Esophagus mucosa (tissue), 1 donor: ENCODE results near the gene FBXO3. TPM values are rescaled to one million over a fixed set of nuclear protein-coding genes. Genes with fewer than 3 reads are reported as not detected.
"Not testable (repeated sequence)": the region's sequence is repeated elsewhere in the genome, so short reads cannot be mapped to it uniquely, and the experiment has no call there.

Experiments used
- ATAC-seq: fragments of 200-7000 bp; cut with Tn5 transposase; one replicate; pipeline ENCODE4 v1.9.1; 2020
- total RNA-seq: library from RNA; stranded (reverse); gene quantifications from one replicate; pipeline ENCODE4 v1.2.4, GENCODE V29; 2023
- donor health status: DM: yes; HTN: yes; CAD: no.

Gene FBXO3
- total RNA-seq, 1 donor from 2014 or later: 23.8 TPM

DNA sequence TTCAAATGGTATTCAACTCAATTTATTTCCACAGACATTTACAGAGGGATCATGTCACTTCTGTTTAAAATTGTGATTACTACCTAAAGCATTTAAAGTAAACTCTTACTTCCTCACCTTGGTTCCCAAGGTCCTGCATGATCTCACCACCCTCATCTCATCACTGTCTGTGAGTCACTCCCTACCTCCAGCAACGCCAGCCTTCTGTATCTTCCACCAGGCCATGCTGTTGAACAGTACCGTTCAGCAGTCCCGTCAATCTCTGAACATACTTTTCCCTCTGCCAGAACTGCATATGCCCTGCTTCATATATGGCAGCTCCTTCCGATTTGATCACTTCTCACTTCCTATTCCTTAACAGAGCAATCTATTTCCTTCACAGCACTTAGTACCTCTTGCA lies 2.0 kb downstream of the FBXO3 start:
- ATAC-seq: peak; percentile 67

DNA sequence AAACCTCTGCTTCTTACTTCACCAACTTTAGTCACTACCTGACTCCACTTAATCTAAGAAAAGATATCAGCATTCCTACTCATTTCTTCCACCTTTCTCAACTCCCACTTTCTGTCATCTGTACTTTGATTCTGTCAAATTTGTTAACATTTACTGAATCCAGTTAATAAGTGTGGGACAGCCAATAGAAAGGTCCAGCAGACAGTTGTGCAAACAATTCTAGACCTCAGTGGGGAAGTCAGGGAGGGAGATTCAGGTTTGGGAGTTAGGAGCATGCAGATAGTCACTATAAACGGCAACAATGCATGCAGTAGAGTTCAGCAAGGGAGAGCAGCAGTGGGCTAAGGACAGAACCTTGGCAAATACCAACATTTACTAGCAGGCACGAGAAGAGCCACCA lies 4.1 kb downstream of the FBXO3 start:
- no peak for ATAC-seq

DNA sequence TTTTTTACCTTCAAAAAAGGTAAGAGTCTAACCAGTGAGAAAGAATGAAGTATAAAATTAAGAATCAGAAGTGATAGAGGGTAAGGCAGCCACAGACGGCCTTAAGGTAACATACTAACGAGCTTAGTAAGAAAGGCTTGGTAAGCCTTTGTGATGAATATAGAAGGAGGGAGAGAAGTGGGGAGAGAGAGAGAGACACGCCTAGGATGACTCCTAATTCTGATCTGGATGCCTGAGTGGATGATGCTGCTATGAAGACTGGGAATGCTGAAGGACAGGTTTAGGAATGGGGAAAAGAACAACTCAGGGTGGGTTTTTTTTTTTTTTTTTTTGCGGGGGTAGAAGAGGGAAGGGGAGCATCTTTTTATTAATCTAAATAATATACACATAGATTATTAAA lies 4.8 kb downstream of the FBXO3 start:
- peak; percentile 72 for ATAC-seq

DNA sequence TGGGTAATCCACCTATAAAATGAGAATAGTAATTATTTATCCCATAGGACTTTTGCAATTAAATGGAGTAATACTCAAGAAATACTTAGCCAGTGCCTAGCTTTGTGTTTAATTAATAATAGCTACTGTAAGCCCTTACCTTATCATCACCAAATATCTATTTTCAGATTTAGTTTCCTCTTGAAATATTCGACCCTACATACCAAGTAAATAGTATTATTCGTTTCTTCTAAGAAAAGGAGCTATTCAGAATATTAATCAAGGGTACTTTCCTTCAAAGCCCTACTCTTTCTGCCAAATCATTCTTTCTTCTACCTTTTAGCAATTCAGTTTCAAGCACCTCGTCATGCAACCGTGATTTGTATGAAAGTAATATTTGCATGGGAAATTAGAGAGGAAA lies 6.7 kb downstream of the FBXO3 start:
- no peak for ATAC-seq

DNA sequence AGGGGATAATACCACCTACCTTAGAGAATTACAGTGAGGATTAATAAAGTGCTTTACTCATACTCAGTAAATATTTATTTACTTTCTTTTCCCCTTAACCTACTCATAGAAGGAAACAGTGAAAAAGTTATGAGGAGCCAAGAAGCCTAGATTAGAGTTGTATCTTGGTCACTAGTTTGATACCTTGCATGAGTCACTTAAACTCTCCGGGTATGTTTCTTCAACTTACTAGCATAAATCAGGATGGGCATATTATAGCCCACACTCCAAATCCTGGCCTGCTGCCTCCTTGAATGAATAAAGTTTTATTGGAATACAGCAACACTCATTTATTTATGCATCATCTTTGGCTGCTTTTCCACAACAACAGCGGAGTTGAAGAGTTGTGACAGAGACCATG lies 8.2 kb downstream of the FBXO3 start:
- no peak for ATAC-seq

DNA sequence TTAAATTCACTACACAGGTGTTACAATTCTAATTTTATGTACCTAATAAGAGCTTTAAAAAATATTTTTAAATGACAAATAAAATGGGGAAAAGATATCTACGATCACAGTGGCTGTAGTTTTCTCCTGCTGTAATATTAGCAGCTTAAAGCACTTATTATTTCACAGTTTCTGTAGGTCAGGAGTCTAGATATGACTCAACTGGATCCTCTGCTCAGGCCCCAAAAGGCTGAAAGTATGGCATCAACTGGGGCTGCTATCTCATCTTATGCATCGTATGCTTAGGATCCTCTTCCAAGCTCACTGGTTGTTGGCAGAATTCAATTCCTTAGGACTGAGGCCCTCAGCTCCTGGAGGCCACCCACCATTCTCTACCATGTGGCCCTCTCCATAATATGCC lies 12.8 kb downstream of the FBXO3 start:
- ATAC-seq: no peak

DNA sequence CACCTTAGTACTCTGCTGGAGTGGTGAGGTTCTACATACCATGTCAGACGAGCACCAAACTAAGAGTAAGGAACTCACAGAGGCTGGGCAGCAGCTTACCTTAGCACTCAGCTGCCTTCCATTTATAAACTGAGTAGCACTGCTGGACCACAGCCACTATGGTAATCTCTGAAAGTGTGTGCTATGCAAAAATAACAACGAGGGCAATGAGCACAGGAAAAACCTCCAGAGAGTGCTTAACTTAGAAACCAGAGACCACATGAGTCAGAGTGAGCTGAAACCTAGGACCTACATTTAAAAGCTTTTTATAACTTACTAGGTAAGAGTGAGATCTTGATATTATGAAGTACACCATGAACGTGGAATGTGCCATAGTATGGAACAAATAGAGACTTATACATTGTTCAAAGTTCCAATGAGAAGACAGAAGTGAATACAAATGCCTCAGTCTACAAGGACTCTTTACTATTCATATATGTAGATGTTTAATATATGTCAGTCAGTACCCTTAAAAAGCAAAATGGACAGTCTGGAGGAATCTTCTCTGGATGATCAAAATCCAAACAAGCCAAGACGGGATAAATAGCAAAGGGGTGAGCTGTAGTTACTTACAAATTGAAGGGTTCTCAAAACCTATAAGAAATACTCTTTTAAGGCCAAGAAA lies 20.9 kb downstream of the FBXO3 start:
- ATAC-seq: no peak

DNA sequence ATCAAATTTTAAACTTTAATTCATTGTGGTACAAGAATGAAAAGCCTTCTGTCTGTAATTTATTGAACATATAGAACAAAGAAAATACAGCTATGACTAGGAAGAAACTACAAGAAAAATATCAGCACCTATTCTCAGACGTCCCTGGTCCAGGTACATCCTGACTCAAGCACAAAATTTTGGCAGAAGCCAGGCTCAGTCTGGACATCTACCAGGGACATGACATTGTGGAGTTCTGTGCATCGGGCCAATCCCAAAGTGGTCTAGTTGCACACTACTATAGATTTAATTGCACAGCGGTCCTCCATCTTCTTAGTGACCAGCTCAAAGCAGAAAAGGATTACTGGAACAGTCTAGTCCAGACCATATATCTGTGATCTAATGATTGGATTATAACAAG lies 22.4 kb downstream of the FBXO3 start:
- ATAC-seq: no peak

DNA sequence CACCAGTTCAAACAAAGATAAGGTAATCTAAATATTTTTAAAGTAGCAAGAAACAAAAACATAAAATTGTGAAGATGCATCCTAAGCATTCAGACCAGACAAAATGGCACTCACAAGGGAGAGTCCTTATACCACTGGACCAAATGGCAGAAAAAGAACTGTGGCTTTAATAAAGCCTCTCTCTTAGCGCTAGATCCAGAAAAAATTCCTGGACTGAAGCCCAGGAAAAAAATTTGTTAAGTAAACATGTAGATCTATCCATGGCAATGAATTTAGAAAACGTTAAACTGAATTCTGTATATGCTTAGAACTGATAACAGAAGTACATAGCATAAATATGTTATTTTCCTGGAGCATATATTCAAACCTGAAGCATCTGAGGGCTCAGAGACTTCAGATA lies 26.3 kb downstream of the FBXO3 start:
- ATAC-seq: no peak

DNA sequence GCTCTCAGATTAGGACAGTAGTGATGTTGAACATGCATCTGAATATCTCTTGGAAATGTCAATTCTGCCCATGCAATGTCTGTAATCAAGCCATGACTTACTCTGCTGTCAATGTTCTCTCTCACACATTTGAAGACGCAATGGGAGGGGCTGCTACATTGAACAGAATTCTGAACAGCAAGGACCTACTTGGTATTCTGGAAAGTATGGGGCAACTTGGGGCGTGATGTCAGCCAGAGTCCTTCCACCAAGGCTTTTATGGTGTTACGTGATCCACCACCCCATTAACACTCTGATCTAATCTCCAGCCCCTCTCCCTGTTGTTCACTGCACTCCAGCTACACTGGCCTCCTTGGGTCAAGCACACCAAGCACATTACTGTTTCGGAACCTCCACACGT lies 31.0 kb downstream of the FBXO3 start:
- ATAC-seq: no peak

DNA sequence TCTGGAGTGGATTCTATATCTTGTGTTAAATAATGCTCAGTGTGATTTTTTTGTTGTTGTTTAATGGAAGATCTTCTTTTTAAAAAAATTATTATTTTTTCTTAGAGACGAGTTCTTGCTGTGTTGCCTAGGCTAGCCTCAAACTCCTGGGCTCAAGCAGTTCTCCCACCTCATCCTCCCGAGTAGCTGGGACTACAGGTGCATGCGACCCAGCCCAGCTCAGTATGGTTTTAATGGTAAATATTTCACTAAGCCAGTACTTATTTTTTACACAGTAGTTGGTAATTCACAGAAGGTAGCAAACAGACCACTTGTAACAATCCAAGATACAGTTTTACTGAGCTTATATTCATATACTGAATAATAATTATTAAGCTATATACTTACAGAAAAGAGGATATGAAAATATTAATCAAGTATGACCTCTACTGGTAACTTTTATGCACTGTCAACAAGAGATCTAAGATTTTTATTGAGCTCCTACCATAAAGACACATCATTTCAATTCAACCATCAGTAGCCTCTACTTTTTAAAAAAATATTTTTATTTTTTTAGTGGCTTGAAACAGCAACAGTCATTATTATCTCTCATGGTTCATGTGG lies 32.0 kb downstream of the FBXO3 start:
- ATAC-seq: peak; percentile 64

DNA sequence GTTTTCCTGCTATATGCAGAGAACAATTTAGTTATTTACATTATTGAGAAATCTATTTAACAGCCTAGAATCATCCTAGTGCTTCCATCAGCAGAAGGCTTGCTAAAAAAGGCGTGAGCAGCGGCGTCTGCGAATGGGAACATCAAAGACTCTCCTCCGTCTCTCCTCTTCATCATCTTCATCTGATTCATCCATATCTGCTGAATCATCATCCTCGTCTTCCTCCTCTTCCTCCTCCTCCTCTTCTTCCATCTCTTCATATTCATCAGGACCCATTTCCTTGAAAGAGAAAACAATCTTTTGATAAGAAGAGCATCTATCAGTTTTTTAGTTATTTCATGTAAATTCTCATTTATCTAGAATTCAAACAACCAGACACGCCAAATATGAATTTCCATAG lies 32.5 kb downstream of the FBXO3 start:
- no peak for ATAC-seq

DNA sequence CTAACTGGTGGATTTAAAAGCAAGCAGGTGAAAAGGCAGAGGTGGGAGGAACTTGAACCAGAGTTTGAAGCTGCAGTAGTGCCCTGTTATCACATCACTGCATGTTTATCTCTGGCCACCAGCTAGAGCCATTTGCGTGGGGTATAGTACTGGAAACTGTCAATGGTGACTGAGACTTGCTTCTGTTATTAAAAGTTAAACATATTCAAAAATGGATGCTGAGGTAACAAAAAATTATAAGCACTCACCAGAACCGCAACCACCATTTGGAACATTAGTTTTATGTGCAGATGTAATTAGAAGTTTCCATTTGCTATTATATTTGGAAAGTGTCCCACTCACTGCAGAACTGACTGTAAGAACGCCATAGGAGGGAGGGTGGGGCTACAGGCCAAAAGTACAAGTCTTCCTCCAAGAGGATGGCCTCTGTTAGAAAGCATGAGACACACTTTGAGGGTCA lies 36.9 kb downstream of the FBXO3 start:
- no peak for ATAC-seq

DNA sequence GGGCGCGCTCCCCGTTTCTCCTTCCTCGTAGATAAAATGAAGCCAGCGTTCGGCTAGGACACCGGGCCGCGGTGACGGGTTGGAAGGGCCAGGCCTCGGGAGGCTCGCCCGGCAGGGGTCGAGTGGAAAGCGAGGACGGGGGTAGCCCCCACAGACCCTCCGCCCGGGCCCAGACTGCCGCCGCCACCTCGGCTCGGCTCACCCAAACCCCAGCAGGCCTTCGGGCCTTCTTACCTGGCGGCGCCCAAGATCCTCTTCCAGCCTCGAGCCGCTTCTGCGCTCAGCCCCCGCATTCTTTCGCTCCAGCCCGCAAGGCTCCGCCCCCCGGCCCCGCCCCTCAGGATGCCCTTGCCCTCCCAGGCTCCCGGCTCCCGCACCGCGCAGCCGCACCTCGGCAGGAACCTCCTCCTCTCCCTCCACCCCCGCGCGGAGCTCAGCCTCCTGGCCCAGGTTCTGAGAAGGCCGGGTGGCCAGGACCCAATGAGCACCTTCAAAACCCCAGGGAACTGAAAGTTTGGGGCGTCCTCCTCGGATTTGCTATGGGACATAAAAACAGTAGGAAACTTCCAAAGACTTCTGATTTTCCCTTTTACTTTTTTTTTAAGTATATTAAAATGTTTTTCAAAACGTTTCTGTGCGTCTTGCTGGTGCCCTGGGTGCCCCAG lies 38.0 kb downstream of the FBXO3 start, which contains the start of gene CD59:
Gene CD59 (minus strand): TSS at position 276 of the 665 bp plus-strand sequence. CDS start 13,978 bp downstream, outside the sequence.
- ATAC-seq: peak; percentile 95

DNA sequence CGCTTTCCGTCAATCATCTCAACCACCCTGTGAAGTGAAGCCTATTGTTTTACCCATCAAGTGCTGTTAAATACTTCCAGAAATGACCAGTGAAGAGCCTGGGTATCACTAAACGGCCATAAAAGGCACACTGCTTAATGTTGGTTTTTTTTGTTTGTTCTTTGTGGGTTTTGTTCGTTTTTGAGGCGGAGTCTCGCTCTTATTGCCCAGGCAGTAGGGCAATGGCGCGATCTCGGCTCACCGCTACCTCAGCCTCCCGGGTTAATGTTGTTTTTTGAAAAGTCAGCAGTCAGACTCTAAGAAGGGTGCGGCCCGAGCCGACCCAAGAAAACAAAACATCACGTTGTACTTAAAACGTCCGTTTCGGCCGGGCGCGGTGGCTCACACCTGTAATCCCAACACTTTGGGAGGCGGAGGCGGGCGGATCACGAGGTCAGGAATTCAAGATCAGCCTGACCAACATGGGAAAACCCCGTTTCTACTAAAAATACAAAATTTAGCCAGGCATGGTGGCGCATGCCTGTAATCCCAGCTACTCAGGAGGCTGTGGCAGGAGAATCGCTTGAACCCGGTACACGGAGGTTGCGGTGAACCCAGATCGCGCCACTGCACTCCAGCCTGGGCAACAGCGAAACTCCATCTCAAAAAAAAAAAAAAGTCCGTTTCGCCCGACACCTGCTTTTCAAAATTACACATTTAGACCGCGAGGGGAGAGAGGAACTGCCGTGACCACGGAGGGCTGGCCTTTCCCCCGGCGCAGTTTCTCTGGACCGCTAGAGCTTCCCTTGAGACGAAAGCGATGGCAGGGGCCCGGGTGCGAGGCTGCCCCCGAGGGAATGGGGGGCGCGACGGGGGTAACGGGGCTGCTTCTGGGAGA lies 38.8 kb downstream of the FBXO3 start:
- ATAC-seq: peak; percentile 41

DNA sequence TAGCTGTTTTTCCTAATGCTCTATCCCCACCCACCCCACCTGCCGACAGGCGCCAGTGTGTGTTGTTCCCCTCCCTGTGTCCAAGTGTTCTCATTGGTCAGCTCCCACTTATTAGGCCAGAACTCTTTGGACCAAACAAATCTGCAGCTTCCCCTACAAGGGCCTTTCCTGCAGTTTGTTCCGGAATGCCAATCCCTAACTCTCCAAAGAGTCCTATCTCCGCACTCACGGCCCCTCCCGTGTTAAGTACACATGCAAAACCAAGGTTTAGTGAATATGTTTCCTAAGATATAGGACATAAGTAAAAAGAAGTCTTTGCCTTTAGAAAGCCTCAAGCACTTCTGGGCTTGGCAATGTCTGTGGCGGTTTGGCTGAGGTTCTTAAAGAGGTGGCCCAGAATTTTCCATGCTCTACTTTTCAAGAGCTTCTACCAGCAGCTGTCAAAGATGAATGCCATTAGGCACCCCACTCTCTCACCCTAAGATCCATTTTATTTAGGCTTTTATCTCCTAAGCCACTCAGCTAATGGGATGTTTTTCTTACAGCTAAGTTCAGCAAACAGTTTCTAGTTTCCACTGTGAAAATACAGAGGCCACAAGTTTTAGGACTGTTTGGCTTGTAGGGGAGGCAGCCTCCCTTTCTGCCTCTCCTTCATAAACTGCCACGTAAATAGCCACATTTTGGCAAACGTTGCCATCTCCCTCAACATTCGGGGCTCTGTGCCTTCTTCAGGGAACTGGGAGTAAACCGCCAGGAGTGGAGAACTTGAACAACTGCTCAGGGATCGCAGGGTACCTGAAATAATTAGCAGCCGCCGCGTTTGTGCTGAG lies 39.7 kb downstream of the FBXO3 start:
- peak; percentile 29 for ATAC-seq

DNA sequence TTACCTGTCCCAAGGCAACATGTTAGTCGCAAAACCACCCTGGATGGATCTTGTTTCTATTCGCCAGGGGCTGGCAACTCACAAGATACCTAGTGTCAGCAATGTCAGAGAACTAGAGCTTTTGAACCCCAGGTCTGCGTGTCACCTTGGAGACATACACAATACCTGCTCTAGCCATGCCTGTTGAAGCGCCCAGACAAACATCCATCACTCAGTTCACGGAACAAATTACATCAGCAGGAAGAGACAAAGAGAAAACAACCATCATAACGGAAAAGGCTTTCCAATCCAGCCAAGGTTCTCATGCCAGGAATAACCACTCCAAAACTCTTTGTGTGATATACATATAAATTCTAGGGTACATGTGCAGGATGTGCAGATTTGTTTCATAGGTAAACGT lies 40.3 kb downstream of the FBXO3 start:
- ATAC-seq: no peak

DNA sequence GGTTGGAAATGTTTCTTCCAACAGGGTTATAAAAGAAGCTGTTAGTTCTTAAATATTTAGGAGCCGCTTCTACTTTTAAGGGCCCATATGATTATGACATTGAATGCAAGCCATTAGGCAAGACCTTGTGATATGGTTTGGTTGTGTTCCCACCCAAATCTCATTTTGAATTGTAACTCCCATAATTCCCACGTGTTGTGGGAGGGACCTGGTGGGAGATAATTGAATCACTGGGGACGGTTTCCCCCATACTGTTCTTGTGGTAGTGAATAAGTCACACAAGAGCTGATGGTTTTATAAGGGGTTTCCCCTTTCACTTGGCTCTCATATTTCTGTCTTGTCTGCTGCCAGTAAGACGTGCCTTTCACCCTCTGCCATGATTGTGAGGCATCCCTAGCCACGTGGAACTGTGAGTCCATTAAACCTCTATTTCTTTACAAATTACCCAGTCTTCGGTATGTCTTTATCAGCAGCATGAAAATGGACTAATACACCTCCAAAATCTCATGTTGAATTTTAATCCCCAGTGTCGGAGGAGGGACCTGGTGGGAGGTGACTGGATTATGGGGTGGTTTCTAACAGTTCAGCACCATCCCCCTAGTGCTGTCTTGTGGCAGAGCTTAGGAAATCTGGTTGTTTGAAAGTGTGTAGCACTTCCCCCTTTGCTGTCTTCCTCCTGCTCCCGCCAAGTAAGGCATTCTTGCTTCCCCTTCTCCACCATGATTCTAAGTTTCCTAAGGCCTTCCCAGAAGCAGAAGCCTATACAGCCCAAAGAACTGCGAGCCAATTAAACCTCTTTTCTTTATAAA lies 42.4 kb downstream of the FBXO3 start:
- ATAC-seq: no peak

DNA sequence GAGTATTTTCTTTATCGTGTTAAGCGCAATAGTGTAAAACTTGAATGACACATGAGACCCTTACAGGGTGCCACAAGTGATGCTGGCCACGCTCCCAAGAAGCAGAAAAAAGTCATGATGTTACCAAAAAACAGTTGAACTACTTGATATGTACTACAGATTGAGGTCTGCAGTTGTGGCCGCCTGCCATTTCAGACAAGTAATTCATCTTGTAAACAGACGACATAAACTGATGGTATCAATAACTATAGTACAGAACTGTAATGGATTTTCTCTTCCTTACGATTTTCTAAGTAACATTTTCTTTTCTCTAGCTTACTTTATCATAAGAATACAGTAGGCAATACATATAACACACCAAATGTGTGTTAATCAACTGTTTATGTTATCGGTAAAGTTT lies 43.6 kb downstream of the FBXO3 start:
- no peak for ATAC-seq

DNA sequence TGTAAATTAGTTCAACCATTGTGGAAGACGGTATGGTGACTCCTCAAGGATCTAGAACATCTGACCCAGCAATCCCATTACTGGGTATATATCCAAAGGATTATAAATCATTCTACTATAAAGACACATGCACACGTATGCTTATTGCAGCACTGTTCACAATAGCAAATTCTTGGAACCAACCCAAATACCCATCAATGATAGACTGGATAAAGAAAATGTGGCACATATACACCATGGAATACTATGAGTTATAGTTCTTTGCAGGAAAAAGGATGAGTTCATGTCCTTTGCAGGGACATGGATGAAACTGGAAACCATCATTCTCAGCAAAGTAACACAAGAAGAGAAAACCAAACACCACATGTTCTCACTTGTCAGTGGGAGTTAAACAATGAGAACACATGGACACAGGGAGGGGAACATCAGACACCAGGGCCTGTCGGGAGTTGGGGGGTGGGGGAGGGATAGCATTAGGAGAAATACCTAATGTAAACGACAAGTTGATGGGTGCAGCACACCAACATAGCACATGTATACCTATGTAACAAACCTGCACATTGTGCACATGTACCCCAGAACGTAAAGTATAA lies 45.2 kb downstream of the FBXO3 start:
- ATAC-seq: not testable (repeated sequence)

DNA sequence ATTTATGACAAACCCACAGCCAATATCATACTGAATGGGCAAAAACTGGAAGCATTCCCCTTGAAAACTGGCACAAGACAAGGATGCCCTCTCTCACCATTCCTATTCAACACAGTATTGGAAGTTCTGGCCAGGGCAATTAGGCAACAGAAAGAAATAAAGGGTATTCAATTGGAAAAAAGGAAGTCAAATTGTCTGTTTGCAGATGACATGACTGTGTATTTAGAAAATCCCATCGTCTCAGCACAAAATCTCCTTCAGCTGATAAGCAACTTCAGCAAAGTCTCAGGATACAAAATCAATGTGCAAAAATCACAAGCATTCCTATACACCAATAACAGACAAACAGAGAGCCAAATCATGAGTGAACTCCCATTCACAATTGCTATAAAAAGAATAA lies 46.8 kb downstream of the FBXO3 start:
- not testable (repeated sequence) for ATAC-seq
